ENCODE data around the gene PLA2G4F.
"Not testable (repeated sequence)": the region's sequence is repeated elsewhere in the genome, so short reads cannot be mapped to it uniquely, and the experiment has no call there.

Gene PLA2G4F

DNA sequence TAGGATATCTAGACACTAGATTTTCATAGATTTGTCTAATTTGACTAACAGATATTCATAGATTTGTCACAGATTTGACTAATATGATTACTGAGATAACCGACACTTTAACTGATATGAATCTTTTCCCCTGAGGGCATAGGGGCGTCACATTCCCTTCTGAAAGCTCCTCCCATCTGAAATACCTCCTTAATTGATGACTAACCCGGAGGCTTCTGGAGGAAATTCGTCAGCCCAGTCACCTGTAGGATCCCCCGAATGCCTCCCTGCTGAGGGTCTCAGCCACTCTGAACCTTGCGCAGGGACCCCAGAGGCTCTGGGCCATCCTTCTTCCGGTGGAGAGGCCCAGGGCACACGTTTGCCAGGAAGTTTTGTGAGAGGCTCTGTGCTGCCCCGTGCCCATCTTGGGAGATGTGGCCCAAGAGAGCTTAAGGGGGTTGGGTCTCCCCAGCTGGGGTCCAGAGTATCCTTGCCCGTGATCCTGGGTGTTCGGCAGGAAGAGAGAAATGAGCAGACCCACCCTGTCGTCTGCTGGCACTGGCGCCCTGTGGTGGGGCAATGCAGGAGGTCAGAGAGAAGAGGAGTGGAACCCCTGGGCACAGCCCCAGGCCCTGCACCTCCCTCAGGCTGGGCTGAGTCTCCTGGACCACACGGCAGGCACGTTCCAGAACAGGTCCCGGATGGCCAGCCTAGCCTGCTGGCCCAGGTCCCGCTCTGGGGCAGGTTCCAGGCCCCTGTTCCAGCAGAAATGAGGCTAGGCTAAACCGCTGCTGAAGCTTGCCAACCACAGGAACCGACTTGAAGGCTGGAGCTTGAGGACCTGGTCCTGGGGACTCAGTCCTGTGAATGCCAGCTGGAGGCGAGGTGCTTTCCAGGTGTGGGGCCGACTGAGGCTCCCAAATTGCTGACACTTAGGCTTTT lies 63.8 kb downstream of the PLA2G4F start:
- no peak for DNase-seq

DNA sequence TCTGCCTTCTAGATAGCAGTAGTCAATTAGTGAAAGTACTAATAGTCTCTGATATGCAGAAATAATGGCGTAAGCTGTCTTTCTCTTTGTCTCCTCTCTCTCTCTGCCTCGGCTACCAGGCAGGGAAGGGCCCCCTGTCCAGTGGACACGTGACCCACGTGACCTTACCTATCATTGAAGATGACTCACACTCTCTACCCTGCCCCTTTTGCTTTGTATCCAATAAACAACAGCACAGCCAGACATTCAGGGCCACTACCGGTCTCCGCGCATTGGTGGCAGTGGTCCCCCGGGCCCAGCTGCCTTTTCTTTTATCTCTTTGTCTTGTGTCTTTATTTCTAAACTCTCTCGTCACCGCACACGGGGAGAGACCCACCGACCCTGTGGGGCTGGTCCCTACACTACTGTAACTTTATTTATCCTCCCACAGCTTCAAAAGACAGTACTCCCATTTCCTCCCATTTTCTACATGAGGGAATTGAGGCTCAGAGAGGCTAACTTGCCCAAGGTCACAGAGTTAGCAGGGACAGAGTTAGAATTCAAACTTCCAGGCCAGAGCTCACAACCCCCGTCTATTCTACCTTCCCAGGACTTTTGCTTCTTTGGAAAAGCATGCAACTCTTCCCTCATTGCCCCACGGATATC lies 64.6 kb downstream of the PLA2G4F start:
- DNase-seq = not testable (repeated sequence)

DNA sequence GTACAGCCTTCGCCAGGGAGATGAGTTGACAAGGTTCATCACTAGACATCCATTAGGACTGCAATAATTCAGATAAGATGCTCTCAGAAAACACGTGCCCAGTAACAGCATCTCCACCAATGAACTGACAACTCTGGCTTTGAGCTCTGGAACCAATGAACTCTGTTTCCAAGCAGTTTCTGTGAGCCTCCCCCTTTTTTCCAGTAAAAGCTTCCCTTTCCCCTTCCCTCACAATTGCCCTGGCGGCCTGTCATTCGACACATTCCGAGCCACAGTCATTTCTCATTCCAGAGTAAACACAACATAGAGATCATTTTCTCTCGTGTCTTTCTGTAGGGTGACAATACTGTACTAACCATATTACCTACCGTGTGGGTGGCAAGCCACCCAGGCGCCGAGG lies 65.7 kb downstream of the PLA2G4F start:
- DNase-seq = no peak

DNA sequence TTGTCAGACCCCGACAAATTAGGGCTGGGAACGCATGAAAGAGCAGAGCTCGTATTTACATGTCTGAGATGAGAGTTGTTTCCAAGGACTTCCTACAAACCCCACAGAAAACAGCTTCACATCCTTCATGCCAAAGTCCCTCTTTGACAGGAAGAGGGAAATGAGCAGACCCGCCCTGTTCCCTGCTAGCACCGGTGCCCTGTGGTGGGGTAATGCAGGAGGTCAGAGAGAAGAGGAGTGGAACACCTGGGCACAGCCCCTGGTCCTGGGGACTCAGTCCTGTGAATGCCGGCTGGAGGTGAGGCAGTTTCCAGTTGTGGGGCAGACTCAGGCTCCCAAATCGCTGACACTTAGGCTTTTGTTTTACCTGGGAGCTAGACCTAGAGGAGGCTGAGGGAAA lies 66.1 kb downstream of the PLA2G4F start:
- DNase-seq = no peak

DNA sequence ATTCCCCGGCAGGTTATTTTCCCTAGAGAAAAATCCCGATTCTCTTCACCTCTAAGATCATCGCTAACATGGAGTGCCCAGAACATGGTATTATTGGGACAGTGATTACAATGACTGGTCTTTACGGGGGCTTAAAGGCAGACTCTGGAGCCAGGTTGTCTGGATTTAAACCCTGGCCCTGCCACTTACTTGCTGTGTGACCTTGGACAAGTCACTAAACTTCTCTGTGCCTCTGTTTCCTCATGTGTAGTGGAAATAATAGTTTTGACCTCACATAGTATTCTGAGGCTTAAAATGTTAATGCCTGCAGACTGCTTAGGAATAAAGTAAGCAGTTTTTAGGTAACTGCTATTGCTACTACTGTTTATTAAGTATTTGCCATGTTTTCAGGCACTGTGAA lies 66.5 kb downstream of the PLA2G4F start:
- DNase-seq = no peak

Measured in T1000 (cell line).